NCI-H524 treated with DMSO at 0.1 percent for 48 hours (cell line): ENCODE measurements around the gene KRTAP10-3.
"Not testable (repeated sequence)": the region's sequence is repeated elsewhere in the genome, so short reads cannot be mapped to it uniquely, and the experiment has no call there.

Experiments used
- DNase-seq: peaks from one replicate; lab custom pipeline; 2025; lab: John Stamatoyannopoulos, UW

KRTAP10-3 gene, protein sequence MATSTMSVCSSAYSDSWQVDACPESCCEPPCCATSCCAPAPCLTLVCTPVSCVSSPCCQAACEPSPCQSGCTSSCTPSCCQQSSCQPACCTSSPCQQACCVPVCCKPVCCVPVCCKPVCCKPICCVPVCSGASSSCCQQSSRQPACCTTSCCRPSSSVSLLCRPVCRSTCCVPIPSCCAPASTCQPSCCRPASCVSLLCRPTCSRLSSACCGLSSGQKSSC

GRCh38 chr21:44558695-44559094, at the start of gene KRTAP10-3:
TSS of gene KRTAP10-3 (minus strand) at chr21:44558795. CDS start at chr21:44558715, 80 bp downstream.
- DNase-seq, result no peak

GRCh38 chr21:44606495-44606894, 47.9 kb upstream of the KRTAP10-3 start:
- no peak for DNase-seq

- no peak for DNase-seq
Observed at GRCh38 chr21:44603911-44604310, 45.3 kb upstream of the KRTAP10-3 start.

DNA sequence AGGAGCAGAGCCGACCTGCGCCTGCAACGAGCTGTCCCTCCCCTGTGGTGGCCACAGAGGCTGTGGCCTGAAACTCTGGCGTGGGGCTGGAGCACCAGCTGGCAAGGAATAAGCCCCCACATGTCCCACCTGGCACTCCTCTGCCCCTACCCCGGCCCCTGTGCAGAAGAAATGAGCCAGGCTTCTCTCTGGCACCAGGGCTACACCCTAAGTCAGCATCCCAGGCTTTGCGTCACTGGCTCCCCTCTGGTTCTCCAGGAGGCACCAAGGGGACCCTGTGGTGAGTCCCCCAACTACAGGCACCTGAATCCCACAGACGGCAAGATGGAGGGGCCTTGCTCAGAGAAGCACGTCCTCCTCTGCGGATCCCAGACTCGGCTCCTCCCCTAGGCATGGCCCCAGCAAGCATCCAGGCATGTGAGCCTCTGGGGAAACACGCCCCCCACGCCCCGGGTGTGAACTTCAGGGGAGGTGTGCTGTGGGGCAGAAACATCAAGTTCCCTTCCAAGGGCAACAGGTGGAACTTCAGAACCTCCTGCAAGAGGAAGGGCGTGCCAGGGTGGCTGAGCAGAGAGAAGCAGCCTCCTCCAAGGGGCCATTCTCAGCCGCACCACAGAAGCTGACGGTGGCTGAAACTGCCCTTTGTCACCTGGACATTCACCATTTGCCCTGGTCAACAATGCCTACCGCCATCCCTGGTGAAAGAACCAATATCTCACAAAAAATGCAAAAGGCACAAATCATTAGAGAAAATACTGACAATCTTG, 44.7 kb upstream of the KRTAP10-3 start:
- no peak for DNase-seq

GRCh38 chr21:44602463-44602850, 43.9 kb upstream of the KRTAP10-3 start:
- no peak for DNase-seq

- DNase-seq, result peak; percentile 58
Observed at GRCh38 chr21:44601596-44602462, 43.2 kb upstream of the KRTAP10-3 start.

- DNase-seq, result not testable (repeated sequence)
Observed at GRCh38 chr21:44601091-44601490, 42.5 kb upstream of the KRTAP10-3 start.

- DNase-seq, result not testable (repeated sequence)
Observed at GRCh38 chr21:44600118-44600978, 41.8 kb upstream of the KRTAP10-3 start, which contains the start of gene KRTAP10-7. TSS of gene KRTAP10-7 (plus strand) at chr21:44600597. CDS start at chr21:44600622, 25 bp downstream.

DNA sequence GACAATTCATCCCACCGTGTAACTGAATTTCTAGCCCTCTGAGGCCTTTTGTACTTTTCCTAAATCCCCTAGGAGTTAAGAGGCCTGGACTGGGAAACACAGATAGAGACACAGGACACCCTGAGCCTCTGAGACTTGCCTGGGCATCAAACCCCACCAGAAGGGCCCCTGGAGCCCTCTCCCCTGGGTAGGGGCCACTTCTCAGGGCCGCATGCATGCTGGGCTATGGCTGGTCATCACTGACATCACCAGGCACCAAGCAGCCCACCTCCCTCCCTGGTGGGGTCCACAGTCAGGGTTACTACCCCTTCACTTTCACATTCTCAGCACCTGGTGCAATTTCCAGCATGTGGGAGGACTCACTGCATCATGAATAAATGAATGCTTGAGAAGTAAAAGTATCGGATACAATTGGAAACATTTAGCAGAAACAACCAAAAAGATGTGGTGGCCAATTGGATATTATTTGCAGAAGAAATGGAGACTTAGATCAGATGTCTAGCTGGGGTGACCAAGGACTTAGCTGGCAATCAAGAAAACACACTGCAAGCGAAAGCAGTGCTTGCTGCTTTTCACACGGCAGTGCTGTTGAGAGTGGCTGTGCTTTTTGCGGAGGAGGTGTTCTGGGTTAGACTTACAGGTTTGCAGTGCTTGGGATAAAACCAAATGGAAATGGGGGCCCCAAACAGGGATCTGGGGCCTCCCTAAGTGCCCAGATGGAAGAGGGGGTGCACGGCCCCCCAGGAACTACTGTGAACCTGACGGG, 40.9 kb upstream of the KRTAP10-3 start:
- no peak for DNase-seq

DNA sequence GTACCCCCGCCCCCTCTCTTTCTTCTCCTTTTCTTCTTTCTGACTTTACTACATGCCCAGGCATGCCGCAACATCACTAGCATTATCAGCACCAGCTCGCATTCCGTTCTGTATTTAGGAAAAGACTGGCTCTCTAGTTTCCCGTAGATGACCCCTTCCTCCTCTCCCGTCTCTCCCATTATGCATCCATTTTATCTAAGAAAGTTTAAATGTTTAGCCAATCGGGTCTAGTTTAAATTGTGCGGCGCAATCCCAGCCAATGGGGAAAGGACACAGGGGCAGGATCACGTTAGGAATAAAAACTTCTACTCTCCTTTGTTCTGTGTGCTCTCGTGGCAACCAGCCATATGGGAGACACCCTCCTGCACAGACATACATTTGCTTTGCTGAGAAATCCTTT, 39.5 kb upstream of the KRTAP10-3 start:
- DNase-seq, result no peak

- no peak for DNase-seq
Observed at GRCh38 chr21:44596068-44596725, 37.6 kb upstream of the KRTAP10-3 start.

DNA sequence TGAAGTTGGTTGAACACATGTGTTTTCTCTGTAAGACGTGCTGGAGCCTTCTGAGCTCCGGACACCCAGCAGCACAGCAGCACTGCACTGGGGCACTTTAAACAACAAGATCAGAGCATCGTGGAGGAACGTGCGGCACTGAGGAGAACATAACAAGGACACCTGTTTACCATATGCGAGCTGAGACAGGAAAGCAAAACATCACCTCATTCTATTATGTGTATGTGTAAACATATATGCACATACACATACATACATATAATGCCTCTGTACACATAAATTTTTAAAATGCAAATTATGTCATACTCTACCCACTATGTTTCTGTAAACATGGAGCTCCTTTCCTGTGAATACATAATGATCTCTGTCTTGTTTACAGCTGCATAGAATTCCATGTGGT, 36.9 kb upstream of the KRTAP10-3 start:
- no peak for DNase-seq

- no peak for DNase-seq
Observed at GRCh38 chr21:44594406-44594916, 35.9 kb upstream of the KRTAP10-3 start.

DNA sequence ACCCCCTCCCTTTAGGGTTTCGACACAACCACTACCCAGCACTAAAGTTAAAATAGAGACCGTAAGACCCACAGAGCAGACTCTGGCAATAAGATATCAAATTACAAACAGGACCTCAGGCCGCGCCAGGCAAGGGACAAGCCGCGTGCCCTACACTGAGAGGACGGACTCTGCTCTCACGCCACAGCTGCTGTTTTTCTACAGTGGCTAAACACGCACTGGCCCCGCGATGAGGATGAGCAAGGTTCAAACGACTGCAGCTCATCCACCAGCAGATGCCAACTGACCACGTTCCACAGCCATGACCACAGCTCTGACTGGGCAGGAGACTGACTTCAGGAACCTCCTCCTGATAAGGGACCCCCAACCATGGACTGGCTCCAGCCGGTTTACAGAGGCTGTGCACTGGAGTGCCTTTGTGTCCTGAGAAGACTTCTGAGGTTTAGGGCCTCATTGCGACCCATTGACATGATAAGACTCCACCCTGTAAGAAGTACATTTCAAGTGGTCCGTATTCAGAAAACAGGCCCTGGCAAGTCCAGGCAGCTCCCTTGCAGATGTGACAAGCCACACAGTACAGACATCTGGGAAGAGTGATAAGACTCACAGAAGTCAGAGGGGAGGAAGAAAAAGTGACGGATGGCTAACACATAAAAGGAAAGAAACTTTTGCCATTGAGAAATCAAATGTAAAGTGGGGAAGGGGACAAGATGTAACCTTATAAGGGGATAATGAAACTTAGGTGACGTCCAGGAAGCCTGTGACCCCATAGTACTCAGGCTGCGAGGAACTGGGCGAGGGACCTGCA, 35.2 kb upstream of the KRTAP10-3 start:
- DNase-seq, result no peak

GRCh38 chr21:44592446-44593311, 34.1 kb upstream of the KRTAP10-3 start, which contains the start of gene KRTAP10-6:
TSS of gene KRTAP10-6 (minus strand) at chr21:44592505. CDS start at chr21:44592484, 21 bp downstream.
- no peak for DNase-seq

DNA sequence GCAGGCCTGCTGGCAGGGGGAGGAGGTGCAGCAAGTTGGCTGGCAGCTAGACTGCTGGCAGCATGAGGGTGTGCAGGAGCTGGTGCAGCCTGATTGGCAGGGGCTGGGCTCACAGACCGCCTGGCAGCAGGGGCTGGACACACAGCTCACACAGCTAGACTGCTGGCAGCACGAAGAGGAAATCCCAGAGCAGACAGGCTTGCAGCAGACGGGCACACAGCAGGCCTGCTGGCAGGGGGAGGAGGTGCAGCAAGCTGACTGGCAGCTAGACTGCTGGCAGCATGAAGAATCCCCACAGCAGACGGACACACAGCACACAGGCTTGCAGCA, 33.2 kb upstream of the KRTAP10-3 start:
- DNase-seq, result not testable (repeated sequence)

DNA sequence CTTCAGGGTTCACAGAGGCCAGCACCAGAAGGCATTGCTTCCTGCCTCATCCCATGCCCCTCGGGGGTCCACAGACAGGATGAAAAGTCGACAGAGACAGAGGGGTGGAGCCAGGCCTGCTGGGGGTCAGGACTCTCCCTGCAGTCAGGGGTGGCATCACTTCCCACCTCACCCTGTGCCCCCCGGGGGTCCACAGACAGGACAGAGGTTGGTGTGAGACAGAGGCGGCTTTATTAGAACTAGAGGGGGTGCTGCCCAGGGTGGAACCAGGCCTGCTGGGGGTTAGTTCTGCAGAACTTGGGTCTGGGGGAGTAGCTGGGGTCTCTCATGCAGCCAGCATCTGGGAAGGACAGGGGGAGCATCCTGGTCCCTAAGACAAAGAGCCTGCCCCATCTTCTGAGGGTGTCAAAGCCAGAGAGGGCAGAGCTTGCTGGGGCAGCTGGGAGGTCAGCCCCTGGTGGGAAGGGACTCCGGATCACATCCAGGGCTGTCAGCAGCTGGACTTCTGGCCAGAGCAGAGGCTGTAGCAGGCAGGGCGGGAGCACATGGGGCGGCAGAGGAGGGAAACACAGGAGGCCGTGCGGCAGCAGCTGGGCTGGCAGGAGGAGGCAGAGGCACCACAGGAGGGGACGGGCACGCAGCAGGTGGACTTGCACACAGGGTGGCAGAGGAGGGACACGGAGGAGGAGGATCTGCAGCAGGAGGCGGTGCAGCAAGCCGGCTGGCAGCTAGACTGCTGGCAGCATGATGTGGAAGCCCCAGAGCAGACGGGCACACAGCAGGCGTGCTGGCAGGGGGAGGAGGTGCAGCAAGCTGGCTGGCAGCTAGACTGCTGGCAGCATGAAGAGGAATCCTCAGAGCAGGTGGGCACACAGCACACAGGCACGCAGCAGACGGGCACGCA, 32.6 kb upstream of the KRTAP10-3 start:
- DNase-seq, result not testable (repeated sequence)
